HG03159 (cell line): ENCODE results near the gene PPP2R2B.

Experiments
- ATAC-seq: cut with Tn5 transposase; IDR thresholded peaks from one replicate; pipeline ENCODE4 v1.9.1; 2021; ENCODE audit warnings: mild to moderate bottlenecking, moderate library complexity; ENCODE audit not compliant: unreplicated experiment

The PPP2R2B gene

DNA sequence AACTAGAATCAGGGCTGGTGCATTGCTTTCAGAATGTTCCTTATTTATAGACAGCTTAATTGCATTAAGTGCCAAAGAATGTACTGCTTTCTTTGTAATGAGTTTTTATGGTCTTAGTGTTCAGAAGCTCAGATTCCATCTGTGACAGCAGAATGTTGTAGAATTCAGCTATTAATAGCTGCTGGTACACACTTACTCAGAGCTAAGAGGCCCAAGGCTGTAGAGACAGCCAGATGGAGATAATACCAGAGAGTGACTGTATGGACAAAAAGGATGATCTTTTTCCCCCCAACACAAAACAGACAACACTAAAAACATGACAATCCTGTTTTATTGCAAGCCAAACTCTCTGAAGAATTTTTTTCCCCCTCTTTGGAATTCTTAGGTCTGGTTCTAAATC lies 50.2 kb downstream of the PPP2R2B start:
- no peak for ATAC-seq

DNA sequence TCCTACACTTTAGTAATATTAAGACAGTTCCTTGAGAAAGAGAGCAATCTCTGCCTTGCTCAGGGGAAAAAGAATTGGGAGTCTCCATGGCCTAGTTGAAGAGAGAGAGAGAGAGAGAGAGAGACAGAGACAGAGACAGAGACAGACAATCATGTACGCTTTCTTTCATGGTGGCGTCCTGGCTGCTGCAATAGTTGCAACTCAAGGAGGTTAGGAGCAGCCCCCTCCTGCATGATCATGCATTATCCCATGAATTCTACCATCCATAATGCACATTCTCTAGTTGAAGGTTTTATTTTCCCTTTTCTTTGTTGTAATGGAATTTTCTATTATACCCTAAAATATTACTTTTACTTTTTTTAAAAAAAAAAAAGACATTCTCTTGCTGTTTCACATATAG lies 50.7 kb downstream of the PPP2R2B start:
- no peak for ATAC-seq

DNA sequence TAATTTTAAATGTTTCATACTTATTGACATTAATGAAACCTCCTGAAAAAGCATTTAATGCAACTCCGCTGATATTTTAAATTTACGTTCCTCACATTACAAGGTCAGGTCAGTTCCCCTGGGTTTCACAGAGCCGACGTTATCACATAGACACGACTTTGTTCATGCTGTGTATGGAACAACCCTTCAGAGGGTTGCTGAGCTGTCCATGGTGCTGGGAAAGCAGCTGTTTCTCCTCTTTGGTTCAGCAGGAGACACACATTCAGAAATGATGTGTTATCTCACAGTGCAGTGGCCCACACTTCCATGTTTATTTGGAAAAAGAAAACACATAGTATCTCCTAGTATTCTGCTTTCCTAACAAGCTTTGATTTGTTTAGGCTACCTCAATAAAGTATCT lies 53.5 kb downstream of the PPP2R2B start:
- ATAC-seq = no peak

DNA sequence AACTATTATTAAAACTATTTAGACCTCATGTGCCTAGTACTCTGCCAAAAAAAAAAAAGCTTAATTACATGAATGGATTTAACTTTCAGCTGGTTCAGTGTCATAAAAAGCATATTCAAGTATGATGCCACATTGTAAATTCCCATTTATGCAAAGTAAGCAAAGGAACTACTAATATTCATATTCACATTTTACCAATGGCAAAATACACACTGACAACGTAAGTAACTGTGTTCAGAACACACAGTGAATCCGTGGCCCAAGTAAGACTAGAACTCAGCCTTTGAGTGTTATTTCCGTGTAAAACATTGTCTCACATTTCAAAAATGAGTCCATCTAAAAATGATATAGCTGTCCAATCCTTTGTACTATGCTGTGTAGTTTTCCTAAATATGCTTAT lies 56.8 kb downstream of the PPP2R2B start:
- ATAC-seq = no peak

DNA sequence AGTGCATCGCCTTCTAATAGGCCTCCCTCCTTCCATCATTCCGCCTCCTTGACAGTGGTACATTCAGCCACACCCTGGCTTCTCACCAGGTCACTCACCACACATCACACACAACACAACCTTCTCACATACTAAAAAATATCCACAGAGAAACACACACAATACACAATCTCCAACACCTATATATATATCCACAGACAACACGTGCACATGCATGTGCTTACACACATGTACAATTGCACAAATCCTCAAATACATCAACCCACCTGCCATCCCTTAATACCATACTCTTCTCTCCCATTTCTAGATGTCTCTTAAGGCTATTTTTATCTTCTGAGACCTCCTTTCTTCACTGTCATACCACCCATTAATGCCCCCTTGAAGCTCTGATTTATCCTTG lies 57.6 kb downstream of the PPP2R2B start:
- no peak for ATAC-seq

DNA sequence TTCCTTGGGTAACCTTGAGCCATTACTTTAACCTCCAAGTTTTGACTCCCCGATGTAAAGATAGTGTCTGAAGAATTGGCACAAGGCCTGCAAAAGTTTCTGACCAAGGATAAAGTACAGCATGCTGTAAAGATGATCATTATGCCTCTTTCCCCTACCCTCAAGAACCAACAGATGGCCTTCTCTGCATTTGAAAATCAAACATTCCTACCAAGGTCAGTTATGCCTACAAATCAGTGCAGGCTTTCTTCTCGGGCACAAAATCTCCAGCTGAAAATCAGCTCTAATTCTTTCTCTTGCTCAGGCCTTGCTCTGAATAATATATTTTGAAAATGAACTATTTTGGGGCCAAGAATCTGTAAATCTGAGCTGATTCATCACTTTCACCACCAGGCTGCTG lies 59.7 kb downstream of the PPP2R2B start:
- ATAC-seq = no peak

DNA sequence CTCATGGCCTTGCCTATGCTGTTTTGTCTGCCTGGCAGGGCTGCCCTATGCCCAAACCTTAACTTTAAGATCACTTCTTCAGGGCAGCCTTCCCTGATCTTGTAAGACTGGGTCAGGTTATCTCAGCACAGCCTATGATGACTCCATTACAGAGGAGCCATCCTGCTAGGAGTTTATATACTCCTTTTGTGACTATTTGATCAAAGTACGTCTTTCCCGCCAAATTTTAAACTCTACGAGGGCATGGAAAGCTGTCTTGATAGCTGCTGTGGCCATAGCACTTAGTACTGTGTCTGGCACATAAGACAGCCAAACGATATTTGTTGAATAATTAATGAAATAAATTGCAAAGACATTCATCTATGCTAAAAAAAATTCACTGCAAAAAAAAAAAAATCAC lies 60.6 kb downstream of the PPP2R2B start:
- ATAC-seq = no peak

DNA sequence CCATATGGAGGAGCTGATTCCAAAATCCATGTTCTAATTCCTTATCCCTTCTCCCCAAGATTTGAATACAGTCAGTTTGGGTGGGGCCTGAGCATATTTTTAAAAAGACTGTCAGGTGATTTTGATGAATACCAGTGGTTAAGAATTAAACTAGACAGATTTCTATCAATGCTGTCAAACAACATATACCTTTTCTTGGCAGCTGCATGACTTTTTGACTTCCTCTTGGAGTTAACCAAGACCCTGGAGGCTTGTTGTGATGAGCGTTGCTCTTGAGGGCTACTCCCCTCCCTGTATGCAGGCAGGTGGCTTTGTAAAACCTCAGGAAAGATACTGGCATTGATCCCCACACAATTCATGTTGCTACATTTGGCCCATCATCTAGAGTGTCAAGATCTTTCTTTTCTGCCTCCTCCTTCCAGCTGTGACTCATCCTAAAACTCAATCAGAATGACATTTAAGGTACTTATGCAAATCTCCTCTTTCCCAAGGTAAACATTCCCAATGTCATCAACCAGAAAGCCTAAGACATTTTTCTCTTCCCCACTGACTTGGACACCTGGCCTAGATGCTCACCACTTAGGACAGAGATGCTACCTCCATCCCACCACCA lies 61.7 kb downstream of the PPP2R2B start:
- ATAC-seq = no peak

DNA sequence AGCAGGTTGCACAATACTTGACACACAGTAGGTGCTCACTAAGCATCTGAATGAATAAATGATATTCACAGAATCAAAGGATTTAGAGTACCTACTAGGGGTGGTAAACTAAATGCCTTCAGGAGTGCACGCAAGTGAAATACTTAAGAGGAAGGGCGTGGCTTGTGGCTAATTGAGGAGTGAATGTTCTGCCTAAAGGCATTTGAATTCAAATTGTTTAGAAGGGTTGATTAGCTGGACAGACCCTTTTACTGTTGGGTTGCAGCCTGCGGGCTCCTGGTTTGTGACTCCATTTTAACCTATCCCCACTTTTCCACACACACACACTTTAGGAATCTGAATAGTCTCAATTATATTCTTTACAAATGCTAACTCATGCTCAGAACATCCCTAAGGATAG lies 63.1 kb downstream of the PPP2R2B start:
- ATAC-seq = no peak

DNA sequence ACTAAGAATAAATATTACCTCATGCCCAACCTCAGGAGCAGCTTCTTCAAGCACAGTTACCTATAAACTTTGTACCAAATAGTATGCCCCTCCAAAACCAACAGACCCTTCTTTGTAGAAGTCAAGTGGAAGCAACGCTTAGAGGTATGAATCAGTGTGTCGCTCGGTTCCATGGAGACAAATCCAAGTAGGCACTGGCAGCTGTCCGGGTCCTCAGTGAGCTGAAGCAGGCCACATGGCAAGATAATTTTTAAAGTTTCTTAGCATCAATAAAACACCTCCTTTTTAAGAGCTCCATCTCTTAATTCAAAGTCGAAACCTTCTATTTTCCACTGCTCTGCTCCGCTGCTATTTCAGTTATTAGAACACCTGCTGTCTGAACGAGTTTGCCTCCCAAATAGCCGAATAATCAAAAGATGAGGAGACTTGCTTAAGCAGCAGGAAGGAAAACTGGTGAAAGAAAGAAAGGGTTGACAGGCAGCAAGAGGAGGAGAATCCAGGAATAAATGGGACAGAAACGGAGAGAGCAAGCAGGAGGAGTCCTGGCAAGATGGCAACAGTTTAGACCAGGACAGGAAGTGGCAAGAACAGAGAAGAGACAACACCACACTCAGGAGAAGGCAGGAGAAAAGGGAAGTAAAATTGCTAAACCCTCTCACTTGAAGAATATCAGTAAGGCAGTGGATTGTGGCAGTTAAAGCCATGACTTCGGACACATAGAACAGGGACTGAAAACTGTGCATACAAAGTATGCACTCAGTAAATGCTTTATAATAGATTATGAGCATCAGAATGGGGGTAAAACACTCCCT lies 65.0 kb downstream of the PPP2R2B start:
- no peak for ATAC-seq

DNA sequence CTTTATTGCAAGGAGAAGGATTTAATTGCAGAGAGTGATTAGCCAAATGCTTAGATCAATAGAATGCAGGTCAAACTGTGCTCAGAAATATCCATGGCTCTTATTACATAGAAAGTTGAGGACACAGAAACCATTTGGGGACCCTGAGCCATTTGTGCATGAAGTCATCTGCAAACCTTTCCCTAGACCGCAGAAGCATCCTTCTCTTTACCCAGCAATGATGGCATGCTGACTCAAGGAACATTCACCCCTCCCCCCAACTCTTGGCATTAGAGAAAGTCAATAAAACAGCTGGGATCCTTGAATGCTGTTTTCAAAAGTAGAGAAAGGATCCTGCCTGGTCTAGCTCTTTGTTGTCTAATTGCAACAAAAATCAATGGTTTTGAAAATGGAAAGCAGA lies 73.5 kb downstream of the PPP2R2B start:
- no peak for ATAC-seq

DNA sequence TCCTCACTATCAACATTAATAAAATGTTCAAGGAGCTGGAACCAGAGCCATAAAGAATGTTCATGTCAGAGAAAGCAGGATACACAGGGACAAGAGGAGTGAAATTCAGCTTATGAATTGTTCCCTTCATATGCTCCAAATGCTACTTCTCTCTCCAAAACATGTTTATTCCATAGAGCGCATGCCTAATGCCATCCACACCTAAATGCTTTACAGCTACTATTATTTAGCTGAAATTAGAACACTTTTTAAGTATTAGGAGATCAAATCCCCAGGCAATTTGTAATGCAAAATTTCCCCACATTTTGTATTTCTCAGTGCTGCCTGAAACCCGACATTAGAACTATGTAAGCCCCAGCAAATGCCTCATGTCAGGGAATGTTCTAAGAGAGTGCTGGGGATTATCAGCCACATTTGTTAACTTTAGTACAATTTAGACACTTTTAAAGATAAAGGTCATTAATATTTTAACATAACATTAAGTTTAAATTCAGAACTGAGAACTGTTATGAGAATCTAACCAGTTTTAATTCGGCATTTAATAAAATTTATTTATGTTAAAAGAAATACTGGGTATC lies 75.5 kb downstream of the PPP2R2B start:
- ATAC-seq = no peak

DNA sequence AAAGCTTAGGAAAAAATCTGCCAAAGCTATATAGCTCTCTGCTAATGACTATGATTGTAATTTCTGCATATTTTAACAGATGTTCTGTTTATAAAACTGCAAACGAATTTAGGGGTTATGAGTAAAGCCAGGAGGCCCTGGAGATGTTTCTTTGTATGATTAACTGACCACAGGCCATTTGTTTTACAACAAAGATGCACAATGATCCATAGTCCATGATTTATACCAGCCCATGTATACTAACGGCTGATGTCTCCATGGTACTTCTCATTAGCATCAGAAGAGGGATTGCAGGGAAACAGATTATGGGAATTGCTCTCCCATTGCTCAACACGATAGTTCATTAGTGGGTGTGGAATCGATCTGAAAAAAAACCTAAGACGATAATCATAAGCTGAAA lies 78.9 kb downstream of the PPP2R2B start:
- ATAC-seq = no peak

DNA sequence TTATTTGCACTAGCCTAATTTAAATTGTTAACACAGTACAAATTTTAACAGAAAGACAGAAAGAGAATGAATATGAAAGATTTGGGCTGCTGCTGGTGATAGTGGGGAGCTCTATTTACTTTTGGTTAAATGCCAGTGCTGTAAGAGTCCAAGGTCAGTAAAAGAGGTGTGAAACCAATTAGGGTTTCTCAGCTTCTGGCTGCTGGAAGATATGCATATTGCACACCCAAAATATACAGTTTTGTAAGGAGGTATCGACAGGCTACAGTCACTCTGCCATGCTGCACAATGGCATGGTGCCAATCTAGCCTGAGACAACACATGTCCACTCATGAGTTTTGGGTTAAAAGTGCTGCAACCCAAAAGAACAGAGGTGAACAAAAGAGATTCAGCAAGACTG lies 79.3 kb downstream of the PPP2R2B start:
- ATAC-seq = no peak

DNA sequence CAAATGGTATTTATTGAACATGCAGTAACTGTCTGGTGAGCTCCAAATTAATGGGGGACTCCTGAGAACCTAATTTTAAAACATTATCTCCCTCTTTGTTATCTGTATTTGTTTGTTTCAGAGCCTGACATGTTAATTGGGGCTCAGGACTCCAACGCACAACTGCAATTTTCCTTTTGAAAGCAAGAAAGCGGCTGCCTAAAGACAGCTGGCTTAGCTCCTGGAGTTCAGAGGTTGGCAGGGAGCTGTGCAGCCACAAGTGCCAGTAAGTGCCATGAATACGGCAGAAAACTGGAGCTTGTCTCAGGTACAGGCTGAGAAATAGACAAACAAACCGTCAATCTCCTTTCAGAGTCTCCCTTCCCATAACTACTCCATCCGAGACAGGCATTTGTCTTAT lies 80.9 kb downstream of the PPP2R2B start:
- ATAC-seq = no peak

DNA sequence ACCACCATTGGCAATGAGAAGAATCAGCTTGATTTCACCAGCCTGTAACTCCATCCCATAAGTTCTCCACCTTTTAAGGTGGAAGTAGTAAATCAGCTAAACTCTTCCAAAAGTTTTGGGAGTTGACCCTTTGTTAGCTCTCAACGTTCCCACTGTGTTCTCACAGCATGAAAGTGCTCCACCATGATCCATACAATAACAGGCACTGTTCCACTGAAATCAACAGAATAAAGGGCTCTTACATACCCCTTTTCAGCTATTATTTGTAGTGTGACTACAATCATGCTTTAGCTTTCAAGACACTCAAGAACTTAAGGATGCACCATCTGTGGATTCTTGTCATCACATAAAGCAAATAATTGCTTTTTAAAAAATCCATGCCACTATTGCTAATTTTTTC lies 81.6 kb downstream of the PPP2R2B start:
- ATAC-seq = no peak

DNA sequence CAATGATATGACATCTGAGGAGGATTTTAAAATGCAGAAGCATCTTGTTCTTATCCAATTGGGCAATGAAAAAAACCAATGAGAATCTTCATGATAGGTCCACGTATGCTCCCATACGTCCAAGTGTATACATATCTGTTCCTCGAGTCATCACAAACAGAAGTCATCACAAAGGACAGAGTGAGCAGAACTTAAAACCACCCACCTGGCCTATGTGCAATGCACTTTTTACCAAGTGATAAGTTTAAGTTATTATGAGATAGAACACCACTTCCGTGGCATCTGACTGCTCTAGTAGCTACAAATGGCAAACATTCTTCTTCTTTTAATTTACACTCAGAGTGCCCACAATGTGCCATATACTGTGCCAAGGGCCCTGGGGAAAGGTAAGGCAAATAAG lies 82.4 kb downstream of the PPP2R2B start:
- ATAC-seq = no peak

DNA sequence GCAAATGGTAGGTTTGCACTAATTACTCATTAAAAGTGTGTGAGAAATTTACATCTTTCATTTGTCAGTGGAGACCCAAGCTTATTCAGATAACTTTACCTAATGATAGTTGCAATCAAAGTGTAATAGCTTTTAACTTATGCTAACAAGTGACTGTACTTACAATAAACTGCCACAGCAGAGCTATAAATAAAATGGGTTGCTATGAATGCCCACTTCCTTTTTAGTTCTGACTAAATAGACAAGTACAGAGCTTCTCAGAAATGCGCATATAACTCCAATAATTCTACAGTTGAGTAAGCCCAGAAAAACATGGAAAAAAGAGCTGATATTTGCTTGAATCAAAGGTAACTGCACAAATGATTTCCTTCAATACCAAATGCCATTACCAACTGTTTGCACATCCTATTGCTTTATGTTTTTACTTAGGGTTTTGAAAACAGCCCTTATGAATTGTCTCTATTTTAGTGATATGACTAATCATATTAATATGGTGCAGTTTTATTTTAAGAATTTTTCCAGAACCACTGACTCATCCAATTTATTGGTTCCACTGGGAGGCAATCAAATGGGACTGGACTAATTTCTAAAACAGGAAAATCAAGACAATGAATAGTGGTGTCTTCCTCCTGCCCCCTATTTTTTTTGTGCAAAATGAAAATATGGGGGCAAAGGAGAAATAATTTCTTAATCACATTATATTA lies 84.1 kb downstream of the PPP2R2B start:
- no peak for ATAC-seq

DNA sequence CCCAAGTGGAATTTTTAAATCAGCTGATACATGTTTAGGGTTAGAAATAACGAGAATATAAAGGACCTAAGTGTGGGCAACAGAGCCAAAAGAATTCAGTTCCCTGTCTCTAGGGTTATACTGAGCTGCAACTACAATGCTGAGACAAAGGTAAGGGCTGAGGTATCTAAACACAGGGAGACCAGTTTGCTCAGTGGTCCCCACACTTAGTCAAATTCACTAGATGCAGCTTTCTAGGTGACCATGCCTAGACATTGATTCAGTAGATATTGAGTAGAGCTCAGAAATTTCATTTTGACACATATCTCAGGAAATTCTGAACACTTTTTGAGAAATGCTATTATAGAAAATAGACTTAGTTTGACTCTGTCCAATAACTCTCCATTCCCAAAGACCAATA lies 84.8 kb downstream of the PPP2R2B start:
- ATAC-seq = no peak

DNA sequence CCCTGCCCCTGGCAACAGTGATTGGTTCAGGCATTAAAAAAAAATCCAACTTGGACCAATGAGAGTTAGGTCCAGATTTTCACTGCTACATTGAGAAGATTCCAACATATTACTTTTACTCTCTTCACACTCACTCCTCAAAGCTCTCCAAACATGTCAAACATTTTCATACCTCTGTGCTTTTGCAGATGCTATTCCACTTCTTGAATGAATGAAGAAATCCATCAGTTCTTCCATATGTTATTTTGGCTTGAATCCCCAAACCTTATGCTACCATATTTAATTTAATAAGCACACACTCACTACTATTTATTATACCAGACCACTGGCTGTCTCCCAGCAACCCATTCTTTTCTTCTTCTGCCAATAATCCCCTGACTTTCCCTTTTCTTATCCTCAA lies 87.1 kb downstream of the PPP2R2B start:
- ATAC-seq = no peak

DNA sequence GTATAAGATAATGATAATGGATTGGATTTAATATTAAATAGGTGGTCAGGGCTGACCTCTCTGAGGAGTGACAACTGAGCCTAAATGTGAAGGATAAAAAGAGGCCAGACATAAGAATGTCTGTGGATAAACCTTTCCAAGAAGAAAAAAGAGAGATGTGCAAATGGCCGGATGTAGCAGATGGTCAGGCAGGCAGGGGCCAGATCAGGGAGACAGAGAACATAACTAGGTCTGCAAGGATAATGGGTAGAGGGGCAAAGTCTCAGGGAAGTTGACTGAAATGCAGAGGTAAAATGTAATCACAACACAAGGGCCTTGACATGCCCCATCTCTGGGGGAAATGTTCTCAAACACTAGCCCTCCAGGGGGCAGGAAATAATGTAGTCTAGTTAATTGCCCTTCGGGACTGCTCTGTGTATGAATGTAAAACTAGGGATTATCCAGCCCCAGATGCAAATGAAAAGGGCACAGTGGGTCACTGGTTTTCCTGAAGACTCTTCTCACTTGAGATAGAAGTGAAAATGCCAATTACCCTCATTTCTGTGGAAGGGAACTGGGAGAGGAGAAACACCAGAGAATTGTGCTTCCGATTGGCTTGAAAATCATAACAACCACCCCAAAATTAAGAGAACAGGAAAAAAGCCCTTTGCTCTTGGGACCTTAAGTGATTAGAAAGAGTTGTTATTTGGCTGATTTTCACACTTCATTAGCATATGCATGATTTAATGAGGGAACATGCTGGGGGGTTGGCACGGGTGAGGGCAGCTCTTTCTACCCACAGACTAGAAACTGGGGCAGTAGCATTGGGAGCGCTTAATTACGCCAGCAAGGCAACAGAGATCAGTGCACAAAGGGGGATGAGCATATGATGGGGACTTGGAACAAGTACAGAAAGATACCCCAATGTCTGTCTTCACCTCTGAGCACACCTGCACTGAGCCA lies 88.6 kb downstream of the PPP2R2B start:
- no peak for ATAC-seq
